ENCODE results near the gene VPS41.
"Not testable (repeated sequence)": the region's sequence is repeated elsewhere in the genome, so short reads cannot be mapped to it uniquely, and the experiment has no call there.

VPS41 gene

DNA sequence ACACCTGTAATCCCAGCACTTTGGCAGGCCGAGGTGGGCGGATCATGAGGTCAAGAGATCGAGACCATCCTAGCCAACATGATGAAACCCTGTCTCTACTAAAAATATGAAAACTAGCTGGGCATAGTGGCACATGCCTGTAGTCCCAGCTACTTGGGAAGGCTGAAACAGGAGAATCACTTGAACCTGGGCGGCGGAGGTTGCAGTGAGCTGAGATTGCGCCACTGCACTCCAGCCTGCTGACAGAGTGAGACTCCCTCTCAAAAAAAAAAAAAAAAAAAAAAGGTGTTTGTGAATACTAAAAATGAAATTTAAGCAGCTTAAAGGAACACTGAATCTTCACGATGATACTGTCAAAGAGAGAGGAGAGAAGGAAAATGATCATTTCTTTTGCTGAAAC is 54.0 kb downstream of the VPS41 start:
- not testable (repeated sequence) for DNase-seq (ENCODE audit: low read depth)

DNA sequence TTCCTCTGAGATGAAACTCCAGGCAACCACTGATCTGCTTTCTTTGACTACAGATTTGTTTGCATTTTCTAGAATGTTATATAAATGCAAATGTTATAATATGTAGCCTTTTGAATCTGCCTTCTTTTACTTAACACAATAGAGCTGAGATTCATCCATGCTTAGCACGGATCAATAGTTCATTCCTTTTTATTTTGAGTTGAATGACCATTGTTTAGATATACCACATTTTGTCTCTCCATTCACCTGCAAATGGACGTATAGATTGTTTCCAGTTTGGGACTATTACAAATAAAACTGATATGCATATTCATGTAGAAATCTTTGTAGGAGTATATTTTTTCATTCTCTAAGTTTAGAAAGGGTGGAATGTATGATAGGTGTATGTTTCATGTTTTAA is 57.7 kb downstream of the VPS41 start:
- DNase-seq (ENCODE audit: low read depth) = no peak

DNA sequence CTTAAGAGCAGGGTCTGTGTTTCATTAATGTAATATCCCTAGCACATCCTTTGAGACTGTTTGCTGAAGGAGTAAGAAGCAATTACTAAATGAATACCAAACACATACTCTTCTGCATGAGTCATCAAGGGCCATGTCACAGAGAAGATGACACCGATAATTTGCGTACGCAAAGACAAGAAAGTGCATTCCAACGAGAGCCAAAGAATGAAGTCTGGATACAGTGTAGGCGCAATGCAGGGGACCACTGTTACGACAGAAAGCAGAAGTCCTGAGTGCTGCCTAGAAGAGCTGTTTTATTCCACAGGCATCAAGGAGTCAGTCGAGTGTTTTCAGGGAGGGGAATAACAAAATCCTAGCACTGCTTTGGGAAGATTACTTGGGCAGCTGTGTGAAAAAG is 62.7 kb downstream of the VPS41 start:
- no peak for DNase-seq (ENCODE audit: low read depth)

DNA sequence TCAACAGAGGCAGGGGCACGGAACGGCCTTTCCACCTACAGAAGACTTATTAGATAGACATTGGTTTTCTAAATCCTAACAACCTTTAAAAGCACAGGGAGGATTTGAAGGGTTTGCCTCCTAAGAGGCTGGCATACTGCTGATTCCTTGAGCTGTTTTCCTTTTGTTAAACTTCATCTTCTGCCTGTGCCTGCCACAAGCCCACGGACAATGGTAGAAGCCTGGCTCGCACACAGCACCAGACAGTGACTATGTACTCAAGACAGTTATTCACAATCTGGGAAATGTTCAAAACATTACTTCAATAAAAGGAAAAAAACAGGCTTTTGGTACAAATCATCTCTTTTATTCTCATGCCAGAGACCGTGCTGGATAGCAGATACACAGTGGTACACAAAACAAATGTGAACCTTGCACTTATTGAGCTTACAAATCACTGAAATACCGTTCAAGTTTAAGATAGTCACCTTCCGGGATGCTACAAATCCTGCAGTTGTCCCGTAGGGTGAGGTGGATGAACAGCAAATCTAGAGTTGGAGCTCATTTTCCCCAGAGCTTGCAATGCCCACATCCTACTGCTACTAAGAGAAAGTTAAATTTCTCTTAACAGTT is 63.9 kb downstream of the VPS41 start:
- no peak for DNase-seq (ENCODE audit: low read depth)

DNA sequence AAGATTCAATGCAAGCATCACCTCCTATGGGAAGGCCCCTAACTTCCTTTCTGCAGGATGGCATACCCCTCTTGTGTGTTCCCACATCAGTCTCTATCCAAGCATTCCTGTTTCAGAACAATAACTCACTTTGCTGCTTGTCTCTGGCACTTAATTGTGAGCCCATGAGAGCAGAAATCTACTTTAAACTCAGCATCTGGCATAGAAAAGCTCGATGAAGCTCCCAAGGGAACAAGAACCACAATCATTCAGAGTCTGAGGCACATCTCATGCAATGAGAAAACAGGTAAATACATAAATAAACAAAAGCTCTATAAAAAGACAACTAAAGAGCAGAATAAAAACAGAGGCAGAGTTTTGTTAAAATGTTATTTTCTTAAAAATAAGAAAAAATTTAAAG is 66.2 kb downstream of the VPS41 start:
- no peak for DNase-seq (ENCODE audit: low read depth)

DNA sequence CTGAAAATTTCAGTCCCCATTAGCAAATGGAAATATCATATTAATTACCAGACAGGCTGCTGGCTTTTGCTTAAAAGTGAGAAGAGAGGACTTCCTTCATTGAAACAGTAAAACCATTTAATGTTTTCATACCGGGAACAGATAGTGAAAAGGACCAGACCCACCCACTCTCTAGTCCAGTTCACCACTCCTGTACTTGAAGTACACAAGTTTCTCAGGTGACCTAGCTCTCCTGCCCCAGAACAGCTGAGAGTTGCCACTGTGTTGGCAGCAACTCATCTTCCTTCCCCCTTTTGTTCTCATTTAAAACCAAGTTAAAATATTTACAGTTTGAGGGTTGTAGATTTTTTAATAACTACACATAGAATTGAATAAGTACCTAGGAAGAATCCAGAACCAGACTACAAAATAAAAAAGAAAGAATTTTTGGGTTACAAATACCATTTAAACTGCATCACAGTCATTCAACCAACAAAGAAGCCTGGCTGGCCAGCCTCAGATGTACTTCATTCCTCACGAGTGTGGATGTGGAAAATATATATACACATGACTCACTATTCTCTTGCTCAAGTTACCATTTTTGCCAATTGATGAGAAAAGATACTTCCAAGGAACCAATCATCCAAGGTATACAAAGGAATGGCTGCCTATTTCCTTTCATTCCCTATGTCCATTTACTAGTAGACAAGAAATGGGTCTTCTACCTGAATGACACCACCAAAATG is 68.1 kb downstream of the VPS41 start:
- DNase-seq (ENCODE audit: low read depth) = no peak

DNA sequence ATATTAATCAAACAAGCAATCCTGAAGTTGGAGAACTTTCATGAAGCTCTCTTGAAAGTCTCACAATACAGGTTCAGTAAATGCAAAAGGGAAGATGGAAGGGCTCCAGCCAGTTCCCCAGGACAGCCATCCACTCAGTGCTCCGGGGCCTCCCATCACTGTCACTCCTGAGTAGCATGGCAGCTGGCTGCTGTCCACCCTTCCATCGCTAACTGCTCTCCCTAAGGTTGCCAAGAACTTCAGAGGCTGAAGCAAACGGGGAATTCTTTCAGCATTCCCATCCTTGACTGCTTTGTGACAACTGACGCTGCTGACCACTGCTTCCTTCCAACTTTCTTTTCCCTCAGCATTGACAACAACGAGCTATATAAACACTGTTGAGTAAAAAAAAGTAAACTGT is 69.1 kb downstream of the VPS41 start:
- DNase-seq (ENCODE audit: low read depth) = no peak

DNA sequence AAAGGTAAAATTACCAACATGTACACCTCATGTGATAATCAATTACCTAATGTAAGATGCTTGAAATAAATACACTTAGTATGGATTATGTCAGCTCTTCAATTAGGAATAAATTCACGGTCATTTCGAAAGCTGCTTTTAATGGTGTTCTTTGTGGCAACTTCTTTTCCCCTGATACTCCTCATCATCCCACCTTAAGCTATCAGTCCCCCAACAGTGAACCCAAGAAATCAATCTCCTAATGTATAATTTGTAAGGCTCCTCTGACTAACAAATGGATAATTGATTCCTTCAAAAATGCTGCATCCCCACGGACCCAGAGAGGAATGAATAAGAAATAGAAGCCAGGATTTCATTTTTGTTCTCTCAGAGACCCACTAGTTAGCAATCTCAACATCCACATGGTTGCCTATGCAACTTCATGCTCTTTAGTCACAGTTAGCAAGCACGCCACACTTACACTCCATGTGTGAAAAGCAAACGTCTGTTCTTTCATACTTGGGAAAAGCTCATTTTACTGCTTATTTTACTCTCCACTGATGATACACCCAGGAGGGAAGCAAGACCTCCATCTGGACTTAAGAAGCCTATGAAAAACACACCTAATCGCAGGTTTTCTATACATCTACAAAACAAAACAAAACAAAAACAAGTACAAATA is 70.1 kb downstream of the VPS41 start:
- no peak for DNase-seq (ENCODE audit: low read depth)

DNA sequence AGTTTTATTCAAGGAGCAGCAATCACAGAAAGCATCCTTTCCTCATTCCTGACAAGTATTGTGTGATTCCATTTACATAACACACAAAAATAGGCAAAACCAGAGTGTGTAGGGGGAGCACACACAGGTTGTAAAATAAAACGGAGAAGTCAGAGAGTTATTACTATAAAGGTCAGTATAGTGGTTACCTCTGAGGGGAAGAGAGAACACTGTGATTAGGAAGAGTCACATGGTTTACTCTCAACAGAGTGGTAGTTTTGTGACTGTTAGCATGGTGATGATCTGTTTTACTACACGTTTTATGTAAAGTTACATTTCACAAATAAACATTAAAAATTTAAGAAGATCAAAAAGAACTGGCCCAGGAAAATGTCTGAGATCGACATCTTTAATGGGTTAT is 74.6 kb downstream of the VPS41 start:
- DNase-seq (ENCODE audit: low read depth) = no peak

DNA sequence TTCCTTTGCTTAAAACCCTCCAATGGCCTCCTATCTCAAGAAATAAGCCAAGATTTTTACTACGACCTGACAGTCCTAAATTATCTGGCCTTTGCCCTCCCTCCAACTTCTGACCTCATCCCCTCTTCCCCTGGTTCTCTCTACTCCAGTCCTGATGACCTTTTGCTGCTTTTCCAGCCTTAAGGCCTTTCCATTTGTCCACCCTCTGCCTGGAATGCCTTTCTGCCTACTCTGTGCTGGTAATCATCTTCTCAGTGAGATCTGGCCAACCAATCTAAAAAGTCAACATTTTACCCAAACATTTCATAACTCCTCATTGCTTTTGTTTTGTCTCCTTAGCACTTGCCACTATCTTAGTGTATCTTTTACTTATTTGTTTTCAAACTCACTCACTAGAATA is 75.7 kb downstream of the VPS41 start:
- no peak for DNase-seq (ENCODE audit: low read depth)

DNA sequence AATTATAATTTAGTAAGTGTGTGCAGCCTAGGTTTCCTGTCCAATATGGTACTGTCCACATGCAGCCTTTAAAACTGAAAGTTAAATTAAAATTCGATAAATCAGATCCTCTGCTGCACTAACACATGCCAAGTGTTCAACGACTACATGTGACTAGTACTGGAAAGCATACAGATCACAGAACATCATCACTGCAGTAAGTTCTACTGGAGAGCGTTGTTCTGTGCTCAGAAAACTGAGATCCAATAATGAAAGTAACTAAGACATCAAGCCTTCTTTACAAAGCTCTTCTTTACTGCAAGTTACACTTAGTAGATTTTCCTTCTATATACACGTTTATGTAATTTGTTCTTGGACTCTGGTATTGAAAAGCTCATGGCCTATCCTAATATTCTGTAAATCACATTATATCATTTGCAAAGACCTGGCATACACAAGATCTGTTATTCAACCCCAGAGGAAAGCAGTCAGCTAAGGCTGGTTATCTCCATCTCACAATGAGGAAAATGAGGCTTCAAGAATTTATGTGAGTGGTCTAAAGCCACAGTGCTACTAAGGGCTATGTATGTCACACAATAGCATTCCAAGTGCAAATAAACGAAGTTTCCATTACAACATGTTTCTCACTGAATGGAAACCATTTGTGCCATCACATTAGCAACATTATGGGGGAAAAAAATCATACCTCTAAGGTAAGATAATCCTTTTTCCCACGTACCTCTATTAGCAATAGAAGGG is 77.6 kb downstream of the VPS41 start:
- no peak for DNase-seq (ENCODE audit: low read depth)

DNA sequence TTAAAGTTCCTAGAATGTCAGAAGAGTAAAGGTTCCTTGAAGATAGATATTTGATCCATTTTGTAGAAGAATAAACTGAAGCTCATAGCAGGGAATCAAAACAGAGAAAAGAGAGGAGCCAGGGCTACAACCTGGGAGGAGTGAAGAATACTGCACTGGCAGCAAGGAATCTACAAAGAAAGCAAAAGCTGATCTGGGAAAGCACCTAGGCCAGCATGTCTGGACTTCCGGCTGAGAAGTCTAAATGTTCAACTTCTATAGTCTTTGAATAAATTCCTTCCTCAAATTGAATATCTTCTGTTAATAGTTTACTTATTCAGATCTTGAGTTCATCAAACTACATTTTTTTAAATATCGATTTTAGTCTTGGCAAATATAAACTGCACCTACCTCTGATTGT is 78.2 kb downstream of the VPS41 start:
- DNase-seq (ENCODE audit: low read depth) = no peak

DNA sequence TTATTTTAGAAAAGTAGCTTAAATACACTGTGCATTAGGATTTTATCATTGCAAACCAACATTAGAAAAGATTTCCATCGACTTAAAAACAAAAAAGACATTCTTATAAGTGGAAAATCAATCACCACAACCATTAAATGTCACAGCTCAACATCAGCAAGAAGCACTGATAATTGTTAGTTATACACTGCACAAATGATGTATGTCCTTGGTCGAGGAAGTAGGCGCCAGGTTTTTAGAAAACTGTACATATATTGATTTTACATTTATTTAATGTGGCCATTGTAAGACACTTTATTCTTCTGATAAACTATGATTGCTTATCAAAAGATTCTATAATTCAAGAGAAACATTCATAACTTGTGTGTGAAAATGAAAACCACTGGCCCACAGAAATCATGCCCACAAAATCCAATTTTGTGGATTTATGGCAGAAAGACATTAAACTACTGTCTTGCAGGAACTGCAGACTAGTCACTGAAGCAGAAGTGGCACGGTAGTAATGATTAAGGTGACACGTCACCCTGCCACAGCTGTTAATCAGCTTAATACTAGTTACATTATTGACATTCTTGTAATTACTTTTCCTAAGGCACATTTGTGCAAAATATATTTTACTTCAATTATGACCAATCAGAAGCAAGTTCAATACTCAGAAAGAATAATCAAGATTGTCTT is 79.4 kb downstream of the VPS41 start:
- DNase-seq (ENCODE audit: low read depth) = no peak

DNA sequence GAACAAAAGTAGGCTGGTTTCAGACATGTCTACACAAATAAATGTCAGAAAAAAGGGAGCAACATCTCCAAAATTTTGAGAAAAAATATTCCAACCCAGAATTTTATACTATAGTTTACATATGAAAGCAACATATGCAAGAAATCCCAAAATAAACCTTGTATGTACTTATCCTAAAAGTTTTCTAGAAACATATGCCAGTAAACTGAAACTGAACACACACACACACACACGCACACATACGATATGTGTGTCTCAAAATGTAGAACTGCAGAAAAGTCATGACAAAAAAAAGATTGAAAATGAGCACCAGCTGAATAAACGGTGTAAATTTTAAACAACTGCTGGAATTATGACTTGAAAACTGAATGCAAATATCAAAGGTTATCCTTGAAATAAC is 81.0 kb downstream of the VPS41 start:
- DNase-seq (ENCODE audit: low read depth) = no peak

DNA sequence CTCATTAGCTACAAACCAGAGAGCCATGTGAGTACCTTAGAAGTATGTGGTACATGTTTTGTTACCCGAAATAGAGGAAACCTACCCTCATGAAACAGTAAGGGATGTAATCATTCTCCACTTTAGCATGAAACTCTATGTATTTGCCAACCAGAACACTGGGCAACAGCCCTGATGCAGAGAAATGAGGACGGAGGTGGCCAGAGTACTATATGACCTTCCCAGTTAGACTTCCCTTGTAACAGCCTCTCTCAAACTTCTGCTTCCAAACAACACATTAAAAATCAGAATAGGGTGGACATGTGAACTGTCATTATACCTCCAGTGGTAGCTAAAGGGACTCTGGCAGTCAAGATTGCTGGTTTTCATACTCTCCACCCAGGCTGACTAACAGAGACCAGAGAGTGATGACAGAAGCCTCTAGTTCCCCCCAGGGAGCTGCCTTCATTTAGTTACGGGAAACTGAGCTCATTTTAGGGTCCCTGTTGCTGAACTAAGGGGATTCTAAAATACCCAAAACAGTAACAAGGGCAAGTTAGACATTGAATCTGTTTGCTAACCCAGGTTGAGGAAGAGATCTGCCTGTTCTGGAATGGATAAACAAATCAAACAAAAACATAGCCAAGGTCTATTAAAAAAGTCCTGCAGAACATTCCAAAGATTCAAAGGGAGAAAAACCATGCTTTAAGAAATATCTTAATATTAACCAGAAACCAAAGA is 83.1 kb downstream of the VPS41 start:
- no peak for DNase-seq (ENCODE audit: low read depth)

DNA sequence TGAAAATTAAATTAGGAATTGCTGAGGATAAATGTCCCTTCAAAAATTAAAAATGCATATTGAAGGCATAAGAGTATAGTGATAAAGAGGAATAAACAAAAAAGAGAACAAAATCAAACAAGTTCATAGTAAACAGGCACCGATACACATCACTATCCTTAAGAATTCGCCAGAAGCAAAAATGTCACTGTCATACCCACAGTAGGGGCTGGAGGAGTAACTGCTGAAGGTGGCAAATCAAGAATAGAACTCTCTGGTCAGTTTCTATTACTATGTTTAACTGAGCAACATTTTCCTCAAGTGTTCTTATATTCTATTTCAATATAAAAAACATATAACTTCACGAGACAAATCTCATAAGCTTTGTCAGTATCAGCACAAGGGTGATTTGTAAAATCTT is 84.0 kb downstream of the VPS41 start:
- no peak for DNase-seq (ENCODE audit: low read depth)

DNA sequence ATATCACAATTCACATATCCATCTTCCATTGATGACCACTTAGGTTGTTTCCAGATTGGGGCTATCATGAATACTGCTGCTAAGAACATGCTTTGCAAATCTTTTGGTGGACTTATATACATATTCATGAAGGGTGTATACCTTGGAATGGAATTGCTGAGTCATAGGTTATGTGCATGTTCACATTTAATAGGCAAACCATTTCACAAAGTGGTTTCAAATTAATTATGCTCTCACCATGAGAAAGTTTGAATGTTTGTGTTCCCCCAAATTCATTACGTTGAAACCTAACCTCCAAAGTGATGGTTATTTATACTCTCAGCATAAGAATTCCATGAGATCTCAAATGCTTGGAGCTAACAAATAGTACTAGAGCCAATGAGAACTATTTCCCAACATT is 86.4 kb downstream of the VPS41 start:
- DNase-seq (ENCODE audit: low read depth) = no peak

DNA sequence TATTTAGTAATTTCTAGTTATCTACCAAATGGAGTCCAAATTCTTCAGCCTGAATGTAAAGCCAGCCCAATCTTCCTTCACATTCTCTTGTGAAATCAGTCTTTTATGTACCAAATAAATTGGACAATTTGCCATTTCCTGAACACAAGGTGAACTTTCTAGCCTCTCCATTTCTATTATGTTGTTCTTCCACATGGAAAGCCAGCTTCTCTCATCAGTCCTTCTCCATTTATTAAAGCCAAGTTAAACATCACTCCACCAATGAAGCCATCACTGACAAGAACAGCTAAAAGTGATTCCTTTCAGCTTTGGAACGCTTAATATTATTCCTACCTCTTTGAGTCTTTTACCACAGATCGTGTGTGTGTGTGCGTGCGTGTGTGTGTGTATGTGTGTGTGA is 88.4 kb downstream of the VPS41 start:
- no peak for DNase-seq (ENCODE audit: low read depth)

DNA sequence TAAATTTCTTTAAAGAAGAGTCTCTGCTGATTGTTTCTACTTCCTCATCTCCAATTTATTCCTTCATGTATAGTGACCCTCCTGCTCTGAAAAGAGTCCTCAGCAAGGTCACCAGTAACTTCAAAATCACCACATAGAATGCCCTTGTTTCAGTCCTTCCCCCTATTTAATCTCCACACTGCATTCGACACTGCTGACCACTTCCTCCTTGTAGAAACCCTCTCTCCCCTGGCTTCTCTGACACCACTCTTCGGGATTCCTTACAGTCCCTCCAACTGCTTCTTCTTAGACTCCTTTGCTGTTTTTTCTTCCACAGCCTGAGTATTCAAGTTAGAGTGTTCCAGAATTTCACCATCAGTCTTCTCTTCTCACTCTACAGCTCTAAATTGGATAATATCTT is 89.5 kb downstream of the VPS41 start:
- no peak for DNase-seq (ENCODE audit: low read depth)

DNA sequence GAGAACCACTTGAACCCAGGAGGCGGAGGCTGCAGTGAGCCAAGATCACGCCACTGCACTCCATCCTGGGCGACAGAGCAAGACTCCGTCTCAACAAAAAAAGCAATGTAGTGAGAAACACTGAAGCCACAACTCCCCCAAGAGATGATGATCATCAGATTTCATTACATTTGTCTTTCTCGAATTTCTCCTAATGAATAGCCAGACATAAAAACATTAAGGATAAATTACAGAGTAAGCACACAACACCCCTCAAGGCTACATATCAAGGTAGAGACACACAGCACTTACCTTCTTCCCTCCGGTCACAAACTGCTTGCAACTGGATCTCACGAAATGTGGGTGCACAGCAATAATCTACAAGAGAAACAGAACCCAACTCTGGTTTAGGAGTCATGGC is 91.5 kb downstream of the VPS41 start:
- no peak for DNase-seq (ENCODE audit: low read depth)

DNA sequence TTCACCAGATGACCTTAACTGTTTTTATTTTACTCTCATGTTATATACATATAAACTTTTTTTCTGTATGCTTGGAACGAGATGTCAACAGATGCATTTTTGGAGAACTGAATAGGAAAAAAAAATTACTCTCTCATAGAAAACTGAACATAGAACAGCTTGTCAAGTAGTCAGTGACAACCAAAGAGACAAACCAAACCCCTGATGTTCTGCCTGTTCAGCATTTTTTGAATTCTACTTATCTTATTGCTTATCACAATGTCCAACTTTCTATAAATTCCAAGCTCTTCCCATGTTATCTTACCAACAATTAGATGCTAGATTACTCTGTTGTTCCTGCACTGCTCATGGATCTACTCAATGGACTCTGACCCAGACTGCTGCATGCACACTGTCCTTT is 95.2 kb downstream of the VPS41 start:
- DNase-seq (ENCODE audit: low read depth) = no peak

DNA sequence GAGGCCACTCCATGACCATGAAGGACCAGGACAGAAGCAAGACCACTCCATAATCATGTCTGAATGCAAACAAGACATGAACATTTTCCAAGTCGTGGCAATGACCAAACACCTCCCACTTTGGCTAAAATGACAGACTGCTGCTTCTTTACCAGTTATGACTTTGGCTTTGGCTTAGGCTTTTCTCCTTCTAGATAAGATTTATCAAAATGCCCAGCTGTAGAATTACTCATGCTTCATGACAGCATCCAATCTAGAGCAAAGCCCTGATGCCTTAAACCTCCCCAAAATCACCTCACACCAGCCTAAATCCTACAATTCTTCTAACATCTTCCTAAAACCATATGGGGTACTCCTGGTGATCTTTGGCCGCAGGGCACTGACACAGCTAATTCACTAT is 102.1 kb downstream of the VPS41 start:
- no peak for DNase-seq (ENCODE audit: low read depth)

Measured in activated T-cell treated with anti-CD3 and anti-CD28 coated beads for 24 hours (primary cell).